Measurements from ENCODE around the gene VSX1.

VSX1 gene

DNA sequence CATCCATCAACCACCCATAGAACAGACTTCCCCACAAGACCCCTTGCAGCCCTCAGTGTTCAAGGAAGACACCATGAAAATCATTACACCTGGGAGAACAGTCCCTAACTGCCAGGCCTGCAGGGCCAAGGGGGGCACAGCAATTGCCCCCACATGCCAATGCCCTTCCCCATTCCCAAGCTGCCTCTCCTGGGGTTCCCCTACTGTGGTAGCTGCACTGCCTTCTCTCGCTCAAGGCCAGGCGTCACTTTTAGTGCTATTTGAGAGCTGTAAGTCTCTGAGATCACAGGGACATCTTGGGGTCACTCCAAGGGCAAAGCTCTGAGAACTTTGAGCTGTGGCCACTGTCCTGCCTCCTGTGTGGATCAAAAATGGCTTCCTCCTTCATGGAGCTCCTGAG, 18.0 kb downstream of the VSX1 start:
- TF ChIP-seq, protein P1, sequence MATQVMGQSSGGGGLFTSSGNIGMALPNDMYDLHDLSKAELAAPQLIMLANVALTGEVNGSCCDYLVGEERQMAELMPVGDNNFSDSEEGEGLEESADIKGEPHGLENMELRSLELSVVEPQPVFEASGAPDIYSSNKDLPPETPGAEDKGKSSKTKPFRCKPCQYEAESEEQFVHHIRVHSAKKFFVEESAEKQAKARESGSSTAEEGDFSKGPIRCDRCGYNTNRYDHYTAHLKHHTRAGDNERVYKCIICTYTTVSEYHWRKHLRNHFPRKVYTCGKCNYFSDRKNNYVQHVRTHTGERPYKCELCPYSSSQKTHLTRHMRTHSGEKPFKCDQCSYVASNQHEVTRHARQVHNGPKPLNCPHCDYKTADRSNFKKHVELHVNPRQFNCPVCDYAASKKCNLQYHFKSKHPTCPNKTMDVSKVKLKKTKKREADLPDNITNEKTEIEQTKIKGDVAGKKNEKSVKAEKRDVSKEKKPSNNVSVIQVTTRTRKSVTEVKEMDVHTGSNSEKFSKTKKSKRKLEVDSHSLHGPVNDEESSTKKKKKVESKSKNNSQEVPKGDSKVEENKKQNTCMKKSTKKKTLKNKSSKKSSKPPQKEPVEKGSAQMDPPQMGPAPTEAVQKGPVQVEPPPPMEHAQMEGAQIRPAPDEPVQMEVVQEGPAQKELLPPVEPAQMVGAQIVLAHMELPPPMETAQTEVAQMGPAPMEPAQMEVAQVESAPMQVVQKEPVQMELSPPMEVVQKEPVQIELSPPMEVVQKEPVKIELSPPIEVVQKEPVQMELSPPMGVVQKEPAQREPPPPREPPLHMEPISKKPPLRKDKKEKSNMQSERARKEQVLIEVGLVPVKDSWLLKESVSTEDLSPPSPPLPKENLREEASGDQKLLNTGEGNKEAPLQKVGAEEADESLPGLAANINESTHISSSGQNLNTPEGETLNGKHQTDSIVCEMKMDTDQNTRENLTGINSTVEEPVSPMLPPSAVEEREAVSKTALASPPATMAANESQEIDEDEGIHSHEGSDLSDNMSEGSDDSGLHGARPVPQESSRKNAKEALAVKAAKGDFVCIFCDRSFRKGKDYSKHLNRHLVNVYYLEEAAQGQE (IDR thresholded peaks at IDR 0.05; ENCODE audit: insufficient read depth in 1 of 2, low read depth in 2 of 2, low read length in 2 of 2) = no peak
- no peak for TF ChIP-seq POLR2AphosphoS5 (IDR thresholded peaks at IDR 0.05; ENCODE audit: low read depth, low read length)
- no peak for TF ChIP-seq TAF1 (IDR thresholded peaks at IDR 0.05; ENCODE audit: borderline replicate concordance, insufficient read depth, low read length)
- no peak for TF ChIP-seq FOXP2 (optimal IDR thresholded peaks at IDR 0.05; ENCODE audit: borderline replicate concordance, extremely low read depth, extremely low read length, insufficient read depth)
- TF ChIP-seq SIN3A (IDR thresholded peaks at IDR 0.05; ENCODE audit: borderline replicate concordance, insufficient read depth, low read length) = no peak

DNA sequence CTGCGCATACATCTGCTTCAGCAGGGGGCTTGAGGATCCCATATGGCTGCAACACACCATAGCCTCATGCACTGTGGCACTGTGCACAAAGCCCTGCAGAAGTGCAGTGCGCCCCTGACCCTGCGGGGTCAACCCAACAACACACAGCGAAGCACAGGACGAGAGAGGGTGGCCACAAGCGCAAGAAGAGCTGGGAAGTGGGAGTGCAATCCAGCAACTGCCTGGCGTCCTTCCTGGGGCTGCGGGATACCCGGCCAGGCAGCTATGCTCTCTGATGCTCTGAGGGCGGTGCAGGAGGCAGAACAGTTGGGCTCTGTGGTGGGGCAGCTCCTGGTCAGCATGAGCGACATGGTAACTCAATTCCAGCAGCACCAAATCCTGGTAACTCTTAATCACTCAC, 18.4 kb downstream of the VSX1 start:
- no peak for TF ChIP-seq SIN3A (IDR thresholded peaks at IDR 0.05; ENCODE audit: borderline replicate concordance, insufficient read depth, low read length)
- TF ChIP-seq, protein P1 (IDR thresholded peaks at IDR 0.05; ENCODE audit: insufficient read depth in 1 of 2, low read depth in 2 of 2, low read length in 2 of 2) = no peak
- TF ChIP-seq POLR2AphosphoS5 (IDR thresholded peaks at IDR 0.05; ENCODE audit: low read depth, low read length) = no peak
- no peak for TF ChIP-seq TAF1 (IDR thresholded peaks at IDR 0.05; ENCODE audit: borderline replicate concordance, insufficient read depth, low read length)
- TF ChIP-seq FOXP2 (optimal IDR thresholded peaks at IDR 0.05; ENCODE audit: borderline replicate concordance, extremely low read depth, extremely low read length, insufficient read depth) = no peak

DNA sequence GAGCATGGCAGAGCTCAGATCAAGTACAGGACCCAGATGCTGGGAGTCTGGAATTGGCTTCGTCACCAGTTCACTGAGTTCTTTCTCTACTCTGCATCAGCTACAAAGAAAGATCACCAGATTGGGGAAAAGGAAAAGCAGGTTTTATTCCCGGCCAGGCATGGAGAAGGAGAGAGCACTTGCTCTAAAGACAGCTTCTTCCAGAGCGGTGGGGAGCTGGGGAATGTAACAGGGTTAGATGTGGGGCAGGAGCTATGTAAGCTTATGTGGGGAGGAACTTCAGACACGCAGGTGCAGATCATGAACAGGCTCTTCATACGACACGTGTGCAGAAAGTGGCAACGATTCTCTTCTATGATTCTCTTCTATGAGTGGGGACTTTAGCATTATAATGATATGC, 19.1 kb downstream of the VSX1 start:
- TF ChIP-seq FOXP2 (optimal IDR thresholded peaks at IDR 0.05; ENCODE audit: borderline replicate concordance, extremely low read depth, extremely low read length, insufficient read depth) = no peak
- TF ChIP-seq POLR2AphosphoS5 (IDR thresholded peaks at IDR 0.05; ENCODE audit: low read depth, low read length) = no peak
- no peak for TF ChIP-seq TAF1 (IDR thresholded peaks at IDR 0.05; ENCODE audit: borderline replicate concordance, insufficient read depth, low read length)
- no peak for TF ChIP-seq SIN3A (IDR thresholded peaks at IDR 0.05; ENCODE audit: borderline replicate concordance, insufficient read depth, low read length)
- TF ChIP-seq, protein P1 (IDR thresholded peaks at IDR 0.05; ENCODE audit: insufficient read depth in 1 of 2, low read depth in 2 of 2, low read length in 2 of 2) = no peak

DNA sequence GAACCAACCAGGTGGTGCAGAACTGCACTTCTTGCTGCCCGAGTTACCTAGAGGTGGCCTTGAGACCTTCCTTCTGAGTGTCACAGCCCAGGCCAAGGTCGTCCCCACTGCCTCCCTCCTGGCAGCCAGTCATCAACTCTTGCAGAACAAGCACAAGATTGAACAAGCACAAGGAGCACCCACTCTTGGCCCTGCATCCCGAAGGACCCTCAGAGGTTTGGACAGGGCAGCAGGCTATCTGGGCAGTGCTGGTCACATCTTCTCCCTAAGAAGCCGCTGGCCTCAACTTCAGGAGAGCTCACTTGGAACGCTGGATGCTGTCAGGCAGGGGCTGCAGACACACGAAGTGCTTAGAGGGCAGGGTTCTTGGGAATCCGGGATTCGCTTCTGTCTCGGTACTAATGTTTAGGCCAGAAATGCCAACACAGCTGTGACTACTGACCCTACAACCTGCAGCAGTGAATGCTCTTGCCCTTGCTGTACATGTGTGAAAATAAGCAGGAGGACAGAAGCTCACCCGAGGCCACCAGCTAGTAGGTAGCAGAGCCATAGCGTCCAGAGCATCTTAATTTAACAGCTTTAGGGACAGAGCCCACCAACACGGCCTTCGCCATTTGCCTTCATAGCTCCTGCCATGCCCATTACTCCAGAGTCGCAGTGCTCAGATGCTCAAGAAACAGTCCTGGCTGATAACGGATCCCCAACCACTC, 20.0 kb downstream of the VSX1 start:
- TF ChIP-seq POLR2AphosphoS5 (IDR thresholded peaks at IDR 0.05; ENCODE audit: low read depth, low read length) (no peak), SIN3A (IDR thresholded peaks at IDR 0.05; ENCODE audit: borderline replicate concordance, insufficient read depth, low read length) (no peak), FOXP2 (optimal IDR thresholded peaks at IDR 0.05; ENCODE audit: borderline replicate concordance, extremely low read depth, extremely low read length, insufficient read depth) (no peak), TAF1 (IDR thresholded peaks at IDR 0.05; ENCODE audit: borderline replicate concordance, insufficient read depth, low read length) (no peak)
- TF ChIP-seq, protein P1 (IDR thresholded peaks at IDR 0.05; ENCODE audit: insufficient read depth in 1 of 2, low read depth in 2 of 2, low read length in 2 of 2) = no peak

All from PFSK-1 (cell line).